SK-N-SH treated with all-trans-retinoic acid at 6 μM for 48 hours (cell line): ENCODE measurements around the gene IGSF8.

Experiments used
- ATAC-seq: fragments of 200-7000 bp; cut with Tn5 transposase; 3 replicates; pipeline ENCODE4 v1.9.1; 2020; ENCODE audit warnings: mild to moderate bottlenecking, moderate library complexity
- ARNTL ChIP-seq: fragments of 450-650 bp; formaldehyde crosslinking; IDR thresholded peaks from 2 replicates; pipeline ENCODE4 v1.5.0; 2020; ENCODE audit warnings: low read depth, mild to moderate bottlenecking, moderate library complexity, borderline replicate concordance
- BACH2 ChIP-seq: fragments of 250-450 bp; sonication (Bioruptor Pico); IDR thresholded peaks from 2 replicates; pipeline ENCODE4 v1.9.0; 2021; ENCODE audit warnings: mild to moderate bottlenecking, borderline replicate concordance
- ESRRG ChIP-seq: fragments of 250-450 bp; sonication (Bioruptor Pico); IDR thresholded peaks from 2 replicates; pipeline ENCODE4 v1.6.1; 2021; ENCODE audit warnings: mild to moderate bottlenecking
- GLIS3 ChIP-seq: fragments of 250-450 bp; sonication (Bioruptor Pico); IDR thresholded peaks from 2 replicates; pipeline ENCODE4 v1.5.0; 2020; ENCODE audit warnings: mild to moderate bottlenecking, moderate library complexity
- OSR1 ChIP-seq: fragments of 250-450 bp; sonication (Bioruptor Pico); IDR thresholded peaks from 2 replicates; pipeline ENCODE4 v1.8.0; 2022; ENCODE audit warnings: moderate library complexity, mild to moderate bottlenecking, inconsistent platforms
- PATZ1 ChIP-seq: fragments of 250-450 bp; sonication (Bioruptor Pico); IDR thresholded peaks from 2 replicates; pipeline ENCODE4 v1.8.0; 2020; ENCODE audit warnings: mild to moderate bottlenecking, moderate library complexity, borderline replicate concordance
- POU6F1 ChIP-seq: fragments of 250-450 bp; sonication (Bioruptor Pico); IDR thresholded peaks from 2 replicates; pipeline ENCODE4 v1.8.0; 2021; ENCODE audit warnings: low read depth, mild to moderate bottlenecking, moderate library complexity, borderline replicate concordance
- PPARA ChIP-seq: fragments of 250-450 bp; sonication (Bioruptor Pico); IDR thresholded peaks from 2 replicates; pipeline ENCODE4 v1.5.0; 2020; ENCODE audit warnings: mild to moderate bottlenecking, borderline replicate concordance
- RARB ChIP-seq: fragments of 250-450 bp; sonication (Bioruptor Pico); IDR thresholded peaks from 2 replicates; pipeline ENCODE4 v1.8.0; 2021; ENCODE audit warnings: mild to moderate bottlenecking, moderate library complexity
- TCF4 ChIP-seq: fragments of 250-450 bp; sonication (Bioruptor Pico); IDR thresholded peaks from 2 replicates; pipeline ENCODE4 v1.8.0; 2021; ENCODE audit warnings: mild to moderate bottlenecking, moderate library complexity, borderline replicate concordance
- TOX ChIP-seq: fragments of 250-450 bp; sonication (Bioruptor Pico); IDR thresholded peaks from 2 replicates; pipeline ENCODE4 v1.8.0; 2021; ENCODE audit warnings: mild to moderate bottlenecking, moderate library complexity, borderline replicate concordance
- TSHZ2 ChIP-seq: fragments of 250-450 bp; sonication (Bioruptor Pico); IDR thresholded peaks from 2 replicates; pipeline ENCODE4 v1.5.0; 2020; ENCODE audit warnings: mild to moderate bottlenecking, moderate library complexity
- ZC3H10 ChIP-seq: fragments of 250-450 bp; sonication (Bioruptor Pico); IDR thresholded peaks from 2 replicates; pipeline ENCODE4 v1.5.1; 2021; ENCODE audit warnings: mild to moderate bottlenecking, moderate library complexity
- ZFP3 ChIP-seq: fragments of 250-450 bp; sonication (Bioruptor Pico); IDR thresholded peaks from 2 replicates; pipeline ENCODE4 v1.5.0; 2020; ENCODE audit warnings: mild to moderate bottlenecking, moderate library complexity
- ZFP30 ChIP-seq: fragments of 450-650 bp; formaldehyde crosslinking; IDR thresholded peaks from 2 replicates; pipeline ENCODE4 v1.5.0; 2022; ENCODE audit warnings: mild to moderate bottlenecking, moderate library complexity
- ZNF565 ChIP-seq: fragments of 450-650 bp; formaldehyde crosslinking; conservative IDR thresholded peaks from 2 replicates; pipeline ENCODE4 v1.5.0; 2020; ENCODE audit warnings: low read depth, mild to moderate bottlenecking, moderate library complexity
- ZNF70 ChIP-seq: fragments of 450-650 bp; formaldehyde crosslinking; IDR thresholded peaks from 2 replicates; pipeline ENCODE4 v1.5.0; 2020; ENCODE audit warnings: mild to moderate bottlenecking, moderate library complexity
- ZNF8 ChIP-seq: fragments of 450-650 bp; formaldehyde crosslinking; IDR thresholded peaks from 2 replicates; pipeline ENCODE4 v1.5.0; 2020; ENCODE audit warnings: mild to moderate bottlenecking, moderate library complexity
- TF ChIP-seq, protein P1 (sequence below): fragments of 250-450 bp; sonication (Bioruptor Pico); IDR thresholded peaks from 2 replicates; pipeline ENCODE4 v1.5.1; 2021; ENCODE audit warnings: mild to moderate bottlenecking, moderate library complexity
- TF ChIP-seq, protein P2 (sequence below): fragments of 250-450 bp; sonication (Bioruptor Pico); IDR thresholded peaks from 2 replicates; pipeline ENCODE4 v1.5.1; 2020; ENCODE audit warnings: low read depth, mild to moderate bottlenecking, moderate library complexity

Gene IGSF8

GRCh38 chr1:160092366-160093068 is 5.9 kb downstream of the IGSF8 start:
- TF ChIP-seq, protein P1, sequence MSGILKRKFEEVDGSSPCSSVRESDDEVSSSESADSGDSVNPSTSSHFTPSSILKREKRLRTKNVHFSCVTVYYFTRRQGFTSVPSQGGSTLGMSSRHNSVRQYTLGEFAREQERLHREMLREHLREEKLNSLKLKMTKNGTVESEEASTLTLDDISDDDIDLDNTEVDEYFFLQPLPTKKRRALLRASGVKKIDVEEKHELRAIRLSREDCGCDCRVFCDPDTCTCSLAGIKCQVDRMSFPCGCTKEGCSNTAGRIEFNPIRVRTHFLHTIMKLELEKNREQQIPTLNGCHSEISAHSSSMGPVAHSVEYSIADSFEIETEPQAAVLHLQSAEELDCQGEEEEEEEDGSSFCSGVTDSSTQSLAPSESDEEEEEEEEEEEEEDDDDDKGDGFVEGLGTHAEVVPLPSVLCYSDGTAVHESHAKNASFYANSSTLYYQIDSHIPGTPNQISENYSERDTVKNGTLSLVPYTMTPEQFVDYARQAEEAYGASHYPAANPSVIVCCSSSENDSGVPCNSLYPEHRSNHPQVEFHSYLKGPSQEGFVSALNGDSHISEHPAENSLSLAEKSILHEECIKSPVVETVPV (CRISPR knock-in tag) = no peak
- TF ChIP-seq POU6F1 (CRISPR knock-in tag) (no peak), TCF4 (CRISPR knock-in tag) (no peak), ZNF70 (CRISPR knock-in tag) (no peak), ZFP3 (CRISPR knock-in tag) (no peak), RARB (CRISPR knock-in tag) (no peak), ZC3H10 (no peak), PPARA (CRISPR knock-in tag) (no peak), TSHZ2 (CRISPR knock-in tag) (no peak), ZFP30 (CRISPR knock-in tag) (no peak), TOX (CRISPR knock-in tag) (no peak), OSR1 (CRISPR knock-in tag) (no peak), ARNTL (CRISPR knock-in tag) (no peak)
- TF ChIP-seq, protein P2, sequence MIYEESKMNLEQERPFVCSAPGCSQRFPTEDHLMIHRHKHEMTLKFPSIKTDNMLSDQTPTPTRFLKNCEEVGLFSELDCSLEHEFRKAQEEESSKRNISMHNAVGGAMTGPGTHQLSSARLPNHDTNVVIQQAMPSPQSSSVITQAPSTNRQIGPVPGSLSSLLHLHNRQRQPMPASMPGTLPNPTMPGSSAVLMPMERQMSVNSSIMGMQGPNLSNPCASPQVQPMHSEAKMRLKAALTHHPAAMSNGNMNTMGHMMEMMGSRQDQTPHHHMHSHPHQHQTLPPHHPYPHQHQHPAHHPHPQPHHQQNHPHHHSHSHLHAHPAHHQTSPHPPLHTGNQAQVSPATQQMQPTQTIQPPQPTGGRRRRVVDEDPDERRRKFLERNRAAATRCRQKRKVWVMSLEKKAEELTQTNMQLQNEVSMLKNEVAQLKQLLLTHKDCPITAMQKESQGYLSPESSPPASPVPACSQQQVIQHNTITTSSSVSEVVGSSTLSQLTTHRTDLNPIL (CRISPR knock-in tag) = no peak
- TF ChIP-seq, all 23 proteins: peak for 0
- ATAC-seq = no peak

DNA sequence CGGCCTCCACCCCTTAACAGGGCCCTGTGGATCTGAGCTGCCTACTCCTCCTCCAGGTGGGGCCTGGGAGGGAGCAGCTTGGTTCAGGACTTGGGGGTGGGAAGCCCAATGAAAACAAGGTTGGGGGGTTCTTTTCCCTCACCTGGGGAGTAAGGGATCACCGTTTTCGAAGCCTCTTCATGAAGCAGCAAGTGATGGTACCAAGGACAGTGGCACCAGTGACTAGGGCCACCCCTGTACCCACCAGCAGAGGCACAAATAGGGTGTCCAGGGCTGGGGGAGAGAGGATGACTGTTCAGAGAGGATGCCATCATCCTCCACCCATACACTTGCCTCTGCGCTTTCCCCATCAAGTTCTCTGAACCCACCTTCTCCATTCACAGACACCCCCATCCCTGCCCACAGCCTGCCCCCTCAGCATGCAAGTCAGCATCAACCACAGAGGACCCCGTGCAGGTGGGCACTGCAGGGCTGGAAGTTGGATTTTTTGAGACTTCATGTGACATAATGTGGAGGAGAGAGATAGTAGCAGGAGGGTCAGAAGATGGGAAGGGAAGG is 6.7 kb downstream of the IGSF8 start:
- TF ChIP-seq ZNF565 (CRISPR knock-in tag) (no peak), BACH2 (no peak), GLIS3 (no peak), ZFP3 (CRISPR knock-in tag) (no peak), RARB (CRISPR knock-in tag) (no peak), PATZ1 (CRISPR knock-in tag) (no peak)
- TF ChIP-seq, protein P1 (CRISPR knock-in tag) = no peak
- ATAC-seq = no peak

GRCh38 chr1:160090760-160091159 is 7.7 kb downstream of the IGSF8 start:
- no peak for TF ChIP-seq ESRRG
- TF ChIP-seq ZNF8 (CRISPR knock-in tag) = no peak
- no peak for TF ChIP-seq TSHZ2 (CRISPR knock-in tag)
- no peak for TF ChIP-seq BACH2
- TF ChIP-seq ZFP30 (CRISPR knock-in tag) = no peak
- TF ChIP-seq, all 23 proteins: peak for 0

More at GRCh38 chr1:160090760-160091159, 7.7 kb downstream of the IGSF8 start:
- ATAC-seq = no peak
